Spleen (tissue), 7 donors: ENCODE measurements around the gene IER5.

Experiments used
- POLR2AphosphoS5 ChIP-seq, 3 donors: sonication (generic); formaldehyde crosslinking; IDR thresholded peaks; one replicate each; pipeline ENCODE4 v1.5.1; 2017; ENCODE audit warnings: antibody characterized with exemption in 3 of 3
- TF ChIP-seq, protein P1 (sequence below), 11 experiments: fragments of 200-600 bp in 7 of 11; fragments of 450-650 bp in 4 of 11; sonication (generic) in 4 of 11; IDR thresholded peaks in 8 of 11; conservative IDR thresholded peaks in 3 of 11; 1 replicate in 7 of 11; 2 replicates in 4 of 11; pipeline versions ENCODE4 v1.4.0 to v1.8.0; 2016 to 2021; ENCODE audit warnings: antibody characterized with exemption in 11 of 11, inconsistent platforms in 4 of 11, mild to moderate bottlenecking in 1 of 11
- donor health status: DM: no; HTN: no; CAD: no; lungs with moderate emphysema.
- donor health status: DM: no; HTN: no; CAD: no.
- donor health status: DM: no; HTN: no; CAD: no.

DNA sequence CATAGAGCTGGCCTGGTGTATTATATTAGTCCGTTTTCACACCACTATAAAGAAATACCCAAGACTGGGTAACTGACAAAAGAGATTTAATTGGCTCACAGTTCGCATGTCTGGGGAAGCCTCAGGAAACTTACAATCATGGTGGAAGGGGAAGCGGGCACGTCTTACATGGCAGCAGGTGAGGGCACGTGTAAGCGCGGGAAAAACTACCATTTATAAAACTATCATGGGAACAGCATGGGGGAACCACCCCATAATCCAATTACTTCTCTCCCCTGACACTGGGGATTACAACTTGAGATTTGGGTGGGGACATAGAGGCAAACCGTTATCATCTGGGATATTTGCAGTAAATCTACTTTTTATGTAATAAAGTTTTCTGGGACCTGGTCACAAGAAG lies 6.8 kb downstream of the IER5 start:
- TF ChIP-seq, protein P1, sequence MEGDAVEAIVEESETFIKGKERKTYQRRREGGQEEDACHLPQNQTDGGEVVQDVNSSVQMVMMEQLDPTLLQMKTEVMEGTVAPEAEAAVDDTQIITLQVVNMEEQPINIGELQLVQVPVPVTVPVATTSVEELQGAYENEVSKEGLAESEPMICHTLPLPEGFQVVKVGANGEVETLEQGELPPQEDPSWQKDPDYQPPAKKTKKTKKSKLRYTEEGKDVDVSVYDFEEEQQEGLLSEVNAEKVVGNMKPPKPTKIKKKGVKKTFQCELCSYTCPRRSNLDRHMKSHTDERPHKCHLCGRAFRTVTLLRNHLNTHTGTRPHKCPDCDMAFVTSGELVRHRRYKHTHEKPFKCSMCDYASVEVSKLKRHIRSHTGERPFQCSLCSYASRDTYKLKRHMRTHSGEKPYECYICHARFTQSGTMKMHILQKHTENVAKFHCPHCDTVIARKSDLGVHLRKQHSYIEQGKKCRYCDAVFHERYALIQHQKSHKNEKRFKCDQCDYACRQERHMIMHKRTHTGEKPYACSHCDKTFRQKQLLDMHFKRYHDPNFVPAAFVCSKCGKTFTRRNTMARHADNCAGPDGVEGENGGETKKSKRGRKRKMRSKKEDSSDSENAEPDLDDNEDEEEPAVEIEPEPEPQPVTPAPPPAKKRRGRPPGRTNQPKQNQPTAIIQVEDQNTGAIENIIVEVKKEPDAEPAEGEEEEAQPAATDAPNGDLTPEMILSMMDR (IDR thresholded peaks at IDR 0.05 in 8 of 11, conservative IDR thresholded peaks at IDR 0.05 in 3 of 11) = no peak
- TF ChIP-seq POLR2AphosphoS5 (IDR thresholded peaks at IDR 0.05) = no peak
